ENCODE results near the gene ADGRB3. TPM values are rescaled to one million over a fixed set of nuclear protein-coding genes. Genes with fewer than 3 reads are reported as not detected.

Gene ADGRB3
- total RNA-seq, 1 donor from 2014 or later = 1.5 TPM

- H3K9me3 Mint-ChIP-seq = peaks cover 8% of the 10 kb centered on the region
- Histone ChIP-seq H3K4me1 (no peaks in the 10 kb centered on the region), H2AFZ (replicated peaks) (no peak overlapping the region), H4K20me1 (ENCODE audit: low read depth) (no peaks in the 10 kb centered on the region), H3K36me3 (no peaks in the 10 kb centered on the region), H3K27me3 (no peaks in the 10 kb centered on the region), H3F3A (ENCODE audit: low read depth) (no peaks in the 10 kb centered on the region), H3K9ac (no peak overlapping the region), H3K79me2 (ENCODE audit: low read depth) (no peaks in the 10 kb centered on the region), H3K27ac (no peak overlapping the region), H3K4me3 (no peak overlapping the region), H3K9me3 (ENCODE audit: low read depth) (no peaks in the 10 kb centered on the region), H3K4me2 (no peak overlapping the region)
- H3K27me3 Mint-ChIP-seq (ENCODE audit: insufficient read depth, low read depth) = no peaks in the 10 kb centered on the region
- TF ChIP-seq CTCF (IDR thresholded peaks at IDR 0.05) (no peak), EZH2 (IDR thresholded peaks at IDR 0.05) (no peak), EZH2phosphoT487 (IDR thresholded peaks at IDR 0.05) (no peak)
- no peaks in the 10 kb centered on the region for H3K4me1 Mint-ChIP-seq
- H3K36me3 Mint-ChIP-seq = no peaks in the 10 kb centered on the region
- H3K4me3 Mint-ChIP-seq = no peak overlapping the region
- no peak for DNase-seq (ENCODE audit: low spot score)
- no peak overlapping the region for H3K27ac Mint-ChIP-seq
Measured at GRCh38 chr6:69438113-69438512, 803.0 kb downstream of the ADGRB3 start.

Small RNA genes lying within 50 kb of the gene (small RNA-seq; reads per million reads assigned to genes)
- not detected for gene AL606923.1

Data from neural progenitor cell (in vitro differentiated cells).